GM19025 (cell line): ENCODE measurements around the gene PLSCR1.

Experiments used
- ATAC-seq: cut with Tn5 transposase; IDR thresholded peaks from one replicate; pipeline ENCODE4 v1.9.1; 2021; ENCODE audit warnings: mild to moderate bottlenecking, low read depth, moderate library complexity; ENCODE audit not compliant: unreplicated experiment

PLSCR1 gene, protein sequence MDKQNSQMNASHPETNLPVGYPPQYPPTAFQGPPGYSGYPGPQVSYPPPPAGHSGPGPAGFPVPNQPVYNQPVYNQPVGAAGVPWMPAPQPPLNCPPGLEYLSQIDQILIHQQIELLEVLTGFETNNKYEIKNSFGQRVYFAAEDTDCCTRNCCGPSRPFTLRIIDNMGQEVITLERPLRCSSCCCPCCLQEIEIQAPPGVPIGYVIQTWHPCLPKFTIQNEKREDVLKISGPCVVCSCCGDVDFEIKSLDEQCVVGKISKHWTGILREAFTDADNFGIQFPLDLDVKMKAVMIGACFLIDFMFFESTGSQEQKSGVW

DNA sequence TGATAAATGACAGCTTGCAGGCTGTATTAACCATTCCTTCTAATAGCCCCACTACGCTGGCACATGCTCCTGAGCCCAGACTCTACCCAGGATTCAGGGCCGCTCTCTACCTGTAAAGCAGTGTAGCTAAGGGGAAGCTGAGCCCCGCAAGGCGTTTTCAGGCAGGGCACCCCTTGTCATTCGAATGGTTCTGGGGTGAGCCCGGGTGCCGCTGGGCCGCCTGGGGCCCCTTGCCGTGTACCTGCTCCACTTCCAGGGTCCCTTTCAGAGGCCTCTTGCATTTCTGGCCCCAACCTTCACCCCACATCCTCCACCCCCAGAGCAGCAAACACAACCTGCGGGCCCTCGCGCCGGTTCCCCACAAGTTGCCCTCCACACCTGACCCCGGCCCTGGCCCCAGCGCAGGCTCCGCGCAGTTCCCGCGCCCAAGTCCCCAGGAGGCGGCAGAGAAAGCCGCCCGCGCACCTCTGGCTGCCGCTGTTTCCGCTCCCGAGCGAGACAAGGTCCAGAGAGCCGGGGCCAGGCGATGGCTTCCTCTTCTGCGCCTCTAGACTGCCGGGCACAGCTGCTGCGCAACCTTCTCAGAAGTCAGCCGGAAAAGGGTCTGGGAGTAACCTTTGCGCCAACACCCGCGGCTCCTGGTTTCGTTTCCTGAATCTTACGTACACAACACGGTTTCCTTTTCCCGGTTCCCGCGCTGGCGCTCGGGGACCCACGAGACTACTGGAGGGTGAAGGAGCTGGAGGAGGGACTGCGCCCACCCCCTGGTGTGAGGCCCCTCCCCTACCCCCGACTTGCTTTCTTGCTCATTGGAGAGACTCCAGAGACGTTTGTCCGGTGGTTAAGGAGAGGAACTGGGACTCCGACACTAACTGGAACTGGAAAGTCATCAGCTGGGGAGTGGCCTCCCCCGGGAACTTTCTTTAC lies at the start of gene PLSCR1:
Gene PLSCR1, minus strand, starts transcription at position 606 of the 927 bp plus-strand sequence. CDS start 8,055 bp downstream, outside the sequence.
- ATAC-seq: peak; percentile 85

GRCh38 chr3:146593776-146594175 lies 49.4 kb upstream of the PLSCR1 start:
- ATAC-seq: no peak

DNA sequence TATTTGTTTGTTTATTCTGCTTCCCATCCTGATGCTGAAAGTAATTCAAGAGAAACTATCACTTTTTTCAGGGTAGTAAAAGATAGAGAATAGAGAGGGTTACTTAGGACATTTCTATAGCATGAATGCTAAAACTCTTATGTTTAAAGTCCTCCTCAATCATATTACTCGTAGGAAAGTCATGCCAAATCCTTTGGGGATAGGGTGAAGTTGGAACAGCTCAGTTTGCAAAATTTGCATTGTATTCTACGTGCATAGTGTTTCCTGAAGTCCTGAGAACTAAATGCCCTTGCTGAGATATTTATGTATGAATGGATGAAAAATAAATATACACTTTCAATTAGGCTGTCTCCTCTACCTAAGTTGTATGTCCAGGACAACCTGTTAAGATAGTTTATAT lies 46.1 kb upstream of the PLSCR1 start:
- no peak for ATAC-seq

DNA sequence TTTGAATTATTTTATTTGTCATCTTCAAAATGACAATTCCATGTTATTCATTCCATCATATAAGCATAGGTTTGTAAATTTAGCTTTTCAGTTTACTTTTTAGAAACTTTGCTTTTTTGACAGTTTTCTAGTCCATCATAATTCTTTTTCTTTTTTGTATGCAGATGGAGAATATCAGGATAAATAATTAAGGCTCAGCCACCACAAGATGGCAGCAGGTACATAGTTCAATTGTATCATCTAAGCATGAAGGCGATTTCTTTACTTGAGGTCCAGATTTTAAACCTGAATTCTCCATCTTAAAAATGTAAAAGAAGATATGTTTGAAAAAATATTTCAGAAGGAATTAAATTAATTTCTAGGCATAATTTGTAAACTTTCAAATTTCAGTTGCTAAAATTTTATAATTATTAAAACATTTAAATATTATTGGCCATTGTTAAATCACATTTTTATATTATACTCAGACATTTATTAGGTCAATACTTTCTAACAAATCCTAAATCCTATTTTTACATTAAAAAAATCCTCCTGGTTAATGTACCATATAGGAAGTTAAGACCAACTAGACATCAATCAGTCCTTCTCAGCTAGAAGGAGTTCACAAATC lies 45.6 kb upstream of the PLSCR1 start:
- ATAC-seq: no peak

- ATAC-seq: no peak
Measured at GRCh38 chr3:146585156-146585555, 40.7 kb upstream of the PLSCR1 start.

GRCh38 chr3:146581951-146582467 lies 37.6 kb upstream of the PLSCR1 start:
- no peak for ATAC-seq

DNA sequence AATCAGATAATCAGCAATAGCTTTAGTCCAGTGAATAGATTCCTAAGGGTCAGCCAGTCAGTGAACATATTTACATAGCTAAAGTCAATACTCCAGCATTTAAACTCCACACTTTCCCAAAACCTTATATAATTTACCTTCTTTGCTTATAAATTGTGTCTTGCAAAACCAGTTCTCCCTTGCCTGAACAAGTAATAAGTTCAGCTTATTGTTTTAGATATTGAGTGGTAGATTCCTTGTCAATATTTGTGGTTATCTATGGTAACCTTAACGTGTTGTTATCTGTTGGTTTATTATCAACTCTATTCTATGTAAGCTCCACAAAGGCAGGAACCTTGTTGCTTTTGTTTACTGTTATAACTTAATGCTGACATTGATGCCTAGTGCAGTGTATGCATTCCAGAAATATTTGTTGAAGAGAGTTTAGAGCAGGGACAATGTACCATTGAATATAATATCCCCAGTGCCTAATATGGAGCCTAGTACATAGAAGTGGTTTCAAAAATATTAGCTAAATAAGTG lies 36.7 kb upstream of the PLSCR1 start:
- no peak for ATAC-seq

DNA sequence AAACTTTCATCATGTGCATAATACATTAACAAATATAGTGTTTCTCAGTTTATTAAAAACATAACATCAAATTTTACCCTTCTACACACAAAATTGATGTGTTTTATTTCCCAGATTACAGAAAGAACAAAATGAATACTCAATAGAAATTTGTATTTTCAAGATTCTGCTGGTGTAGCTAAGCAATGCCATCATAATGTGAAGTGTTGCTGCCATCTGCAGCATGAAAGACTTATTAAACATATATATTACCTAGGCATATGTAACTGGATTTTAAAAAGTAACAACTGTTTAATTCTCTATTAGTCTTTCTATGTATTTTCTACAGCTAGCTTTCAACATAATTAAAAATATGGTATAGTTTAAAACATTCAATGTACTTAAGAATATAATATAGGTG lies 33.3 kb upstream of the PLSCR1 start:
- no peak for ATAC-seq

- no peak for ATAC-seq
Measured at GRCh38 chr3:146575636-146576035, 31.2 kb upstream of the PLSCR1 start.

DNA sequence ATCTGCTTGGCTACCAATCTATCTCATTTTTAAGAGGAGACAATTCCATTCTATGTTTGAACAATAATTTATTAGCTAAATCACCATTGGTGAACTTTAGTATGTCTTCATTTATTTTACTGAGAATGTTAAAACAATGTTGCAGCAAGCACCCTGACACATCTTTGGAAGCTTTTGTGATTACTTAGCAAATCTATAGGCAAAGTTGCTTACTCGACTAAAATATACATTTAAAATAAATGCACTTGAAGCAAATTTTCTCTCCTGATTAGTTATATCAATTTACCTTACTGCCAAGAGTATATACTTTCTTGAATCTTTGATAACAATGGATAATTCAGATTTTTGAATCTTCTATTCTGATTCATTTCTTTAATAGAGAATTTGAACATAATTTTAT lies 29.8 kb upstream of the PLSCR1 start:
- ATAC-seq: no peak

DNA sequence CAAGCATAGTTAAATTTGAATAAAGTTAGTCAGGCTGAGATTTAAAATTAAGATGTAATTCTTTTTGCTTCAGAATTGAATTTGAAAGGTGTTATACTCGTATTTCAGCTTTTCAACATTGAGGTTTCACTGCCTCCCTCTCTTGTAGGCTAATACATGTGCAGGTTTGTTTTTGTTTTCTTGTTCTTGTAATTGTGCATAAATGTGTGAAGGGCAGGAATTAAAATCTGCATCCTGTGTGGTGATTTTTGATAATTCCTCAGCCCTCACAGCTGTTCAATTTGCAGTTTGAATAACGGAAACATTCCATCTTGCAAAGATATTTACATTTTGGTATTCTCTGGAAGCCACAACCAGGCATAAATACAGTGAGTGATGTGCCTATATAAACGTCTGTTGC lies 24.9 kb upstream of the PLSCR1 start:
- no peak for ATAC-seq

GRCh38 chr3:146566138-146566537 lies 21.7 kb upstream of the PLSCR1 start:
- no peak for ATAC-seq

DNA sequence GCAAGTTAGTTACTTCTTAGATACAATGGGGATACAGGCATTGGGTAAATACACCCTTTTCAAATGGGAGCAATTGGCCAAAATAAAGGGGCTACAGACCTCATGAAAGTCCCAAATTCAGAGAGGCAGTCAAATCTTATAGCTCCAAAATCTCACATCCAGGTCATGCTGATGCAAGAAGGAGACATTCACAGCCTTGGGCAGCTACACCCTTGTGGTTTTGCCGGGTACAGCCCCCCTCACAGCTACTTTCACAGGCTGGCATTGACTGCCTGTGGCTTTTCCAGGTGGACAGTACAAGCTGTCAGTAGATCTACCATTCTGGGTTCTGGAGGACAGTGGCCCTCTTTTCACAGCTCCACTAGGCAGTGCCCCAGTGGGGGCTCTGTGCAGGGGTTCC lies 17.5 kb upstream of the PLSCR1 start:
- ATAC-seq: no peak

DNA sequence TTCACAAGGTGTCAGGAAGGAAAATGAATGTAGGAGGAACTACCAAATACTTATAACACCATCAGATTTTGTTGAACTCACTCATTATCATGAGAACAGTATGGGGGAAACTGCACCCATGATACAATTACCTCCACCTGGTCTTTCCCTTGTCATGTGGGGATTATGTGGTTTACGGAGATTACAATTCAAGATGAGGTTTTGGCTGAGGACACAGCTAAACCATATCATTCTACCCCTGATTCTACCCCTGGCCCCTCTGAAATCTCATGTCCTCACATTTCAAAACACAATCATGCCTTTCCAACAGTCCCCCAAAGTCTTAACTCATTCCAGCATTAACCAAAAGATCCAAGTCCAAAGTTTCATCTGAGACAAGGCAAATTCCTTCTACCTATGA lies 17.1 kb upstream of the PLSCR1 start:
- no peak for ATAC-seq

DNA sequence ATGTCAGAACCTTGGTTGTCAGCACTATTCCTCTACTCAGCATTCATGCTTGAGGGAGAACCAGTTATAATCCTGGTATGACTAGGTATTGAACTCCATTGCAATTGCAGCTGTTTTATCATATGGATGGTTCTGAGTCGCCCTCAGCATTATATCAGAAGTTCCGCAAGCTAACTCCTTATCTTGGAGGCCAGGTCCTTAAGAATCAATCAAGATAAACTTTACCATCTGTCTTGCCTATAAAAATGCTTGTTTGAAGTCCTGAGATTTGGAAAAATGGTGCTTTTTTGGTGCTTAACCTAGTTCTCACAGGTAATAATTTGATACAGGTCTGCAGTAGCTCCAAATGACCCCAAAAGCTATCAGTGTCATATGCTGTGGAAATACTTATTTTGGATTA lies 16.3 kb upstream of the PLSCR1 start:
- ATAC-seq: no peak

DNA sequence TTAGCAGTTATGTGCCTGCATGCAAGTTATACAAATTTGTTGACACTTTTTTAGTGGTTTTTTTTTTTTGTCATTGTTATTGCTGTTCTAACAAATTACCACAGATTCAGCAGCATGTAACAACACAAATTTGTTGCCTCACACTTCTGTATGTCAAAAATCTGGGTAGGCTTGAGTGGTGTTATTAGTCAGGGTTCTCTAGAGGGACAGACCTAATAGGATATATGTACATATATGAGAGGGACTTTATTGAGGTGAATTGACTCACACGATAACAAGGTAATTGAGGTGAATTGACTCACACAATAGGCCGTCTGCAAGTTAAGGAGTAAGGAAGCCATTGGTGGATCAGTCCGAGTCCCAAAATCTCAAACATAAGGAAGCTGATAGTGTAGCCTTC lies 15.0 kb upstream of the PLSCR1 start:
- ATAC-seq: no peak

GRCh38 chr3:146558781-146559180 lies 14.4 kb upstream of the PLSCR1 start:
- ATAC-seq: no peak

DNA sequence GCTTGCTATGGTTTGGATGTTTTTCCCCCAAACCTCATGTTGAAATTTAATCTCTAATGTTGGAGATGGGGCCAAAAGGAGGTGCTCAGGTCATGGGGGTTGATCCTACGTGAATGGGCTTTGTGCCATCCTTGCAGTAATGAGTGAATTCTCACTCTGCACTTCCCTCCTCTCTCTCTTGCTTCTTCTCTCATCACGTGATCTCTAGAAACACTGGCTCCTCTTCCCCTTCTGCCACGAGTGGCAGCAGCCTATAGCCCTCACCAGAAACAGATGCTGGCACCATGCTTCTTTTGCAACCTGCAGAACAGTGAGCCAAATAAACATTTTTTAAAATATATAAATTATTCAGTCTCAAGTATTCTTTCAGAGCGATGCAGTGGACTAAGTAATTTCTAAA lies 13.3 kb upstream of the PLSCR1 start:
- no peak for ATAC-seq

- ATAC-seq: no peak
Measured at GRCh38 chr3:146555311-146555710, 10.9 kb upstream of the PLSCR1 start.

GRCh38 chr3:146554151-146554760 lies 9.8 kb upstream of the PLSCR1 start:
- ATAC-seq: no peak
